Gastroesophageal sphincter (tissue), 4 donors: ENCODE measurements around the gene NAT14. TPM values are rescaled to one million over a fixed set of nuclear protein-coding genes. Genes with fewer than 3 reads are reported as not detected.
"Not testable (repeated sequence)": the region's sequence is repeated elsewhere in the genome, so short reads cannot be mapped to it uniquely, and the experiment has no call there.

Experiments
- ATAC-seq: fragments of 150-250 bp; one replicate; pipeline ENCODE4 v1.9.1; 2016; ENCODE audit warnings: mild to moderate bottlenecking, moderate library complexity
- H3K27ac ChIP-seq, 4 donors: fragments of 200-600 bp; sonication (generic) in 3 of 4; 1 replicate in 3 of 4; 2 replicates in 1 of 4; pipeline ENCODE4 v1.5.1; 2016 to 2019
- H3K27me3 ChIP-seq: fragments of 200-600 bp; sonication (generic); one replicate; pipeline ENCODE4 v1.5.1; 2019
- H3K36me3 ChIP-seq, 2 donors: fragments of 200-600 bp; sonication (generic); one replicate each; pipeline ENCODE4 v1.5.1; 2019; ENCODE audit warnings: control low read depth in 1 of 2
- H3K4me1 ChIP-seq, 3 donors: fragments of 200-600 bp; sonication (generic); 1 replicate in 2 of 3; 2 replicates in 1 of 3; pipeline ENCODE4 v1.5.1; 2016 to 2019; ENCODE audit warnings: control low read depth in 2 of 3
- H3K4me3 ChIP-seq, 2 donors: fragments of 200-600 bp; sonication (generic); one replicate each; pipeline ENCODE4 v1.5.1; 2019; ENCODE audit warnings: mild to moderate bottlenecking in 1 of 2, moderate library complexity in 1 of 2
- H3K9me3 ChIP-seq, 3 donors: fragments of 200-600 bp; sonication (generic); one replicate each; pipeline ENCODE4 v1.5.1; 2017 to 2019; ENCODE audit warnings: control low read depth in 2 of 3
- CTCF ChIP-seq, 4 experiments: fragments of 200-600 bp in 2 of 4; fragments of 450-650 bp in 2 of 4; sonication (generic) in 1 of 4; IDR thresholded peaks; one replicate each; pipeline ENCODE4 v1.5.1; 2017 to 2019; ENCODE audit warnings: antibody characterized with exemption in 4 of 4, mild to moderate bottlenecking in 2 of 4, moderate library complexity in 2 of 4
- EP300 ChIP-seq: sonication (generic); formaldehyde crosslinking; IDR thresholded peaks from one replicate; pipeline ENCODE4 v1.6.1; 2017; ENCODE audit warnings: antibody characterized with exemption, mild to moderate bottlenecking
- POLR2A ChIP-seq, 2 donors: fragments of 450-650 bp; IDR thresholded peaks; one replicate each; pipeline ENCODE4 v1.6.1; 2017; ENCODE audit warnings: antibody characterized with exemption in 2 of 2, mild to moderate bottlenecking in 2 of 2, moderate library complexity in 1 of 2
- POLR2AphosphoS5 ChIP-seq: sonication (generic); formaldehyde crosslinking; IDR thresholded peaks from one replicate; pipeline ENCODE4 v1.6.1; 2017; ENCODE audit warnings: antibody characterized with exemption
- WGBS, 2 donors: methylation state at CpG; one replicate each; pipeline ENCODE4 v1.1.5; 2018; ENCODE audit warnings: low coverage in 1 of 2; 5-methylcytosine and 5-hydroxymethylcytosine counted together
- total RNA-seq, 4 donors: library from RNA; depleted of rRNA; stranded (reverse); fragments of >200 nt; gene quantifications; one replicate each; pipeline ENCODE4 v1.1.0, GENCODE V29; 2016

NAT14 gene
- total RNA-seq, 4 donors from 2014 or later, result 7.4 to 14.0 (median 7.9) TPM

GRCh38 chr19:55530996-55531395, 46.0 kb downstream of the NAT14 start:
- Histone ChIP-seq H3K9me3 (no peaks in the 10 kb centered on the region), H3K36me3 (no peaks in the 10 kb centered on the region), H3K27me3 (peaks cover 31% of the 10 kb centered on the region), H3K4me1 (peaks cover 0 to 9% (median 7%) of the 10 kb centered on the region in 3 donors), H3K27ac (no peak overlapping the region), H3K4me3 (no peak overlapping the region)
- WGBS, 2 donors, result no CpG with 5 or more reads among the region's 26 CpGs
- TF ChIP-seq POLR2A (IDR thresholded peaks at IDR 0.05) (no peak), CTCF (IDR thresholded peaks at IDR 0.05) (no peak), POLR2AphosphoS5 (no peak), EP300 (no peak)
- no peak for ATAC-seq

GRCh38 chr19:55534280-55534679, 49.3 kb downstream of the NAT14 start:
- H3K36me3 ChIP-seq, H3K4me3 ChIP-seq, H3K27ac ChIP-seq, H3K4me1 ChIP-seq, H3K9me3 ChIP-seq, ATAC-seq: not testable (repeated sequence)
- 79 to 100% methylated on average over 2 to 6 of the region's 7 CpGs for WGBS, 2 donors
- H3K27me3 ChIP-seq, result peaks cover 31% of the 10 kb centered on the region

- WGBS, 2 donors, result 60 to 90% methylated on average over 3 to 4 of the region's 12 CpGs
- H3K4me1 ChIP-seq, result peaks cover 0 to 10% (median 0%) of the 10 kb centered on the region in 3 donors
- TF ChIP-seq EP300 (no peak), POLR2A (IDR thresholded peaks at IDR 0.05) (no peak), POLR2AphosphoS5 (no peak), CTCF (IDR thresholded peaks at IDR 0.05) (no peak)
- peaks cover 21% of the 10 kb centered on the region for H3K27me3 ChIP-seq
- H3K4me3 ChIP-seq, result no peak overlapping the region
- no peaks in the 10 kb centered on the region for H3K9me3 ChIP-seq
- no peaks in the 10 kb centered on the region for H3K36me3 ChIP-seq
- no peak for ATAC-seq
- H3K27ac ChIP-seq, result no peak overlapping the region
Observed at GRCh38 chr19:55535173-55535964, 50.4 kb downstream of the NAT14 start.

GRCh38 chr19:55535965-55536350, 51.0 kb downstream of the NAT14 start:
- Histone ChIP-seq H3K27ac (no peak overlapping the region), H3K4me1 (peaks cover 0 to 10% (median 0%) of the 10 kb centered on the region in 3 donors), H3K27me3 (peaks cover 21% of the 10 kb centered on the region), H3K4me3 (no peak overlapping the region), H3K36me3 (no peaks in the 10 kb centered on the region), H3K9me3 (no peaks in the 10 kb centered on the region)
- TF ChIP-seq POLR2AphosphoS5 (no peak), CTCF (IDR thresholded peaks at IDR 0.05) (no peak), EP300 (no peak), POLR2A (IDR thresholded peaks at IDR 0.05) (no peak)
- 82% methylated on average over 9 of the region's 22 CpGs; no CpG with 5 or more reads in 1 of the 2 donors for WGBS, 2 donors
- ATAC-seq, result no peak

- TF ChIP-seq POLR2AphosphoS5 (no peak), CTCF (IDR thresholded peaks at IDR 0.05) (no peak), EP300 (no peak), POLR2A (IDR thresholded peaks at IDR 0.05) (no peak)
- no peak overlapping the region for H3K4me3 ChIP-seq
- peaks cover 0 to 10% (median 0%) of the 10 kb centered on the region in 3 donors for H3K4me1 ChIP-seq
- no peaks in the 10 kb centered on the region for H3K9me3 ChIP-seq
- ATAC-seq, result no peak
- H3K27me3 ChIP-seq, result peaks cover 21% of the 10 kb centered on the region
- H3K27ac ChIP-seq, result no peak overlapping the region
- WGBS, 2 donors, result 93% methylated on average over 5 of the region's 11 CpGs; no CpG with 5 or more reads in 1 of the 2 donors
- no peaks in the 10 kb centered on the region for H3K36me3 ChIP-seq
Observed at GRCh38 chr19:55536366-55536765, 51.4 kb downstream of the NAT14 start.

Other genes with a start within 250 kb of the NAT14 start
- 10 to 100 TPM; 32.6 to 79.4 (median 34.0) TPM for gene PPP6R1, start 226.2 kb upstream of the NAT14 start, total RNA-seq
- 10 to 100 TPM; 20.9 to 37.1 (median 26.5) TPM for gene HSPBP1, start 205.1 kb upstream of the NAT14 start, total RNA-seq
- gene BRSK1, start 201.2 kb upstream of the NAT14 start, total RNA-seq, result 10 to 100 TPM in 1 of 4 donors, 1 to 10 TPM in 3; 4.0 to 19.8 (median 8.8) TPM
- 10 to 100 TPM in 1 of 4 donors, 1 to 10 TPM in 2, not detected in 1; 2.2 to 12.4 (median 3.3) TPM for gene TMEM150B, start 159.8 kb upstream of the NAT14 start, total RNA-seq
- 10 to 100 TPM in 2 of 4 donors, 1 to 10 TPM in 2; 3.4 to 11.2 (median 9.2) TPM for gene KMT5C, start 145.3 kb upstream of the NAT14 start, total RNA-seq
- gene COX6B2, start 130.5 kb upstream of the NAT14 start, total RNA-seq, result not detected
- gene GARIN5B, start 121.9 kb upstream of the NAT14 start, total RNA-seq, result not detected
- gene IL11, start 114.7 kb upstream of the NAT14 start, total RNA-seq, result under 1 TPM in 1 of 4 donors, not detected in 3; 0.67 TPM
- gene TMEM190, start 108.4 kb upstream of the NAT14 start, total RNA-seq, result not detected
- gene TMEM238, start 100.9 kb upstream of the NAT14 start, total RNA-seq, result 1 to 10 TPM in 2 of 4 donors, not detected in 2; 1.6 to 6.0 TPM
- gene RPL28, start 99.3 kb upstream of the NAT14 start, total RNA-seq, result 100 to 1,000 TPM; 174 to 282 (median 271) TPM
- 10 to 100 TPM; 12.6 to 17.7 (median 15.4) TPM for gene UBE2S, start 77.4 kb upstream of the NAT14 start, total RNA-seq
- not detected for gene SHISA7, start 41.9 kb upstream of the NAT14 start, total RNA-seq
- gene ISOC2, start 23.5 kb upstream of the NAT14 start, total RNA-seq, result 10 to 100 TPM; 39.0 to 78.5 (median 63.8) TPM
- gene C19orf85, start 20.4 kb upstream of the NAT14 start, total RNA-seq, result not detected
- 10 to 100 TPM in 1 of 4 donors, 1 to 10 TPM in 3; 2.4 to 13.0 (median 4.9) TPM for gene ZNF628, start 8.6 kb upstream of the NAT14 start, total RNA-seq
- 10 to 100 TPM in 3 of 4 donors, 1 to 10 TPM in 1; 6.3 to 39.2 (median 23.5) TPM for gene SSC5D, start 3.2 kb downstream of the NAT14 start, total RNA-seq
- gene SBK2, start 51.9 kb downstream of the NAT14 start, total RNA-seq, result not detected
- under 1 TPM in 2 of 4 donors, not detected in 2; 0.40 TPM for gene SBK3, start 60.4 kb downstream of the NAT14 start, total RNA-seq
- 1 to 10 TPM; 2.8 to 6.9 (median 3.9) TPM for gene ZNF579, start 95.7 kb downstream of the NAT14 start, total RNA-seq
- gene FIZ1, start 114.3 kb downstream of the NAT14 start, total RNA-seq, result 10 to 100 TPM in 2 of 4 donors, 1 to 10 TPM in 2; 4.7 to 11.2 (median 9.9) TPM
- gene ZNF524, start 115.1 kb downstream of the NAT14 start, total RNA-seq, result 10 to 100 TPM; 20.3 to 33.5 (median 26.4) TPM
- 10 to 100 TPM in 1 of 4 donors, 1 to 10 TPM in 3; 4.6 to 12.0 (median 6.4) TPM for gene ZNF865, start 120.5 kb downstream of the NAT14 start, total RNA-seq
- gene ZNF784, start 139.4 kb downstream of the NAT14 start, total RNA-seq, result 1 to 10 TPM in 3 of 4 donors, under 1 TPM in 1; 0.54 to 8.1 (median 4.8) TPM
- gene ZNF580, start 155.8 kb downstream of the NAT14 start, total RNA-seq, result 10 to 100 TPM; 28.9 to 44.1 (median 35.2) TPM
- gene ZNF581, start 158.5 kb downstream of the NAT14 start, total RNA-seq, result 10 to 100 TPM in 3 of 4 donors, 1 to 10 TPM in 1; 8.4 to 17.5 (median 11.4) TPM
- gene CCDC106, start 163.0 kb downstream of the NAT14 start, total RNA-seq, result 10 to 100 TPM; 11.4 to 28.5 (median 15.5) TPM
- 10 to 100 TPM; 68.9 to 97.9 (median 91.4) TPM for gene U2AF2, start 169.8 kb downstream of the NAT14 start, total RNA-seq
- 100 to 1,000 TPM in 1 of 4 donors, 10 to 100 TPM in 3; 44.8 to 165 (median 70.2) TPM for gene EPN1, start 190.0 kb downstream of the NAT14 start, total RNA-seq